Stimulated activated CD8-positive, alpha-beta memory T cell treated with anti-CD3 and anti-CD28 coated beads, Interleukin-7, amount 100 ng/mL, for 4 hours (primary cell): ENCODE data around the gene TIGD4.

Experiments used
- DNase-seq, 2 donors: peaks; one replicate each; pipeline ENCODE4 v3.0.0-alpha.2; 2020; ENCODE audit warnings: low read depth in 2 of 2

Gene TIGD4

GRCh38 chr4:152719801-152720556, 59.6 kb downstream of the TIGD4 start:
- no peak for DNase-seq
